NT2/D1 (cell line): ENCODE results near the gene NT5DC3.

Source experiments
- DNase-seq: peaks from one replicate; pipeline ENCODE4 v3.0.0-alpha.2; 2011; ENCODE audit warnings: low read depth, low spot score
- H3K27me3 ChIP-seq: 2 replicates; pipeline ENCODE4 v1.6.0; 2011; ENCODE audit warnings: mild to moderate bottlenecking; ENCODE audit not compliant: insufficient read length, insufficient read depth
- H3K36me3 ChIP-seq: 2 replicates; pipeline ENCODE4 v1.6.1; 2011; ENCODE audit warnings: mild to moderate bottlenecking, low read length, mixed read lengths; ENCODE audit not compliant: insufficient read depth, insufficient read length
- H3K4me1 ChIP-seq: 2 replicates; pipeline ENCODE4 v1.5.1; 2011; ENCODE audit not compliant: insufficient read depth, insufficient read length
- H3K4me3 ChIP-seq: 2 replicates; pipeline ENCODE4 v1.5.1; 2011; ENCODE audit warnings: low read depth; ENCODE audit not compliant: insufficient read length
- H3K9ac ChIP-seq: 2 replicates; pipeline ENCODE4 v1.6.0; 2011; ENCODE audit warnings: low read depth; ENCODE audit not compliant: insufficient read length
- H3K9me3 ChIP-seq: 2 replicates; pipeline ENCODE4 v1.5.1; 2011; ENCODE audit warnings: mild to moderate bottlenecking, low read length; ENCODE audit not compliant: insufficient read depth
- SUZ12 ChIP-seq: IDR thresholded peaks from 2 replicates; pipeline ENCODE4 v1.6.1; 2011; ENCODE audit not compliant: insufficient read length, insufficient read depth; ENCODE audit errors: extremely low read depth
- YY1 ChIP-seq: IDR thresholded peaks from 2 replicates; pipeline ENCODE4 v1.6.1; 2011; ENCODE audit not compliant: insufficient read length, insufficient read depth
- ZNF274 ChIP-seq: IDR thresholded peaks from 2 replicates; pipeline ENCODE4 v1.6.1; 2011; ENCODE audit warnings: mild to moderate bottlenecking, low read depth, low read length

Gene NT5DC3

GRCh38 chr12:103880299-103881142, 39.5 kb upstream of the NT5DC3 start:
- H3K4me1 ChIP-seq, result no peaks in the 10 kb centered on the region
- TF ChIP-seq ZNF274 (no peak), YY1 (no peak), SUZ12 (no peak)
- no peaks in the 10 kb centered on the region for H3K9me3 ChIP-seq
- no peak overlapping the region for H3K9ac ChIP-seq
- H3K27me3 ChIP-seq, result no peaks in the 10 kb centered on the region
- H3K4me3 ChIP-seq, result no peak overlapping the region
- H3K36me3 ChIP-seq, result no peaks in the 10 kb centered on the region
- DNase-seq, result no peak

- H3K9ac ChIP-seq, result no peak overlapping the region
- TF ChIP-seq ZNF274, result no peak
- TF ChIP-seq YY1, result no peak
- TF ChIP-seq SUZ12, result no peak
- H3K4me1 ChIP-seq, result no peaks in the 10 kb centered on the region
- no peaks in the 10 kb centered on the region for H3K36me3 ChIP-seq
- H3K9me3 ChIP-seq, result no peaks in the 10 kb centered on the region
- DNase-seq, result no peak
- H3K27me3 ChIP-seq, result no peaks in the 10 kb centered on the region
- H3K4me3 ChIP-seq, result no peak overlapping the region
Measured at GRCh38 chr12:103879878-103880277, 38.8 kb upstream of the NT5DC3 start.

DNA sequence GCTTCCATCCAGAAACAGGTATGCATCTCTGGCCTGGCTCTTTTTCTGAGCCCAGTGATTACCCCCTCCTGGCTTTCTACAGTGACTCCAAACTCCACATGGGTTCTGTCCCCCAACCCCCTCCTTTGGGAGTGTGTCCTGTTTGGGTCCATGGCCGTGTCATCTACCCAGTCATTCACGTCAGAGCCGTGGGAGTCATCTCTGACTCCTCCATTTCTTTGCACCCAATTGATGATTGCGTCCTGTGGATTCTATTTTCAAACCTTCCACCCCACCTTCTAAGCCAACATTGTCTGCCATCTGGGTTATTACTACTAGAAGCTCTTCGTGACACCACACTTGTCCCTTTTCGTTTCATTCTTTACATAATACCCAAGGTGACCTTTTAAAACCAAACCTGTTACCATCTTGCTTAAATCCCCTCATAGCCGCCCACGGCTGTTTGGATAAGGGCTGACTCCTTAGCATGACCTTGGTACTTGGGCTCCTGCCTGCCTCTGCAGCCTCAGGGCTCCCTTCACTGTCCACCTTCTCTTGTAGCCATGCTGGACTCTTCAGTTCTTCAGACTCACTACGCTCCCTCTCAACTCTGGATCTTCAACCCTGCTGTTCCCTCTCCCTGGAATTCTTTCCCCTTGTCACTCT, 38.1 kb upstream of the NT5DC3 start:
- no peaks in the 10 kb centered on the region for H3K27me3 ChIP-seq
- no peaks in the 10 kb centered on the region for H3K9me3 ChIP-seq
- no peaks in the 10 kb centered on the region for H3K4me1 ChIP-seq
- no peak overlapping the region for H3K9ac ChIP-seq
- DNase-seq, result no peak
- H3K36me3 ChIP-seq, result no peaks in the 10 kb centered on the region
- no peak for TF ChIP-seq ZNF274
- H3K4me3 ChIP-seq, result no peak overlapping the region

DNA sequence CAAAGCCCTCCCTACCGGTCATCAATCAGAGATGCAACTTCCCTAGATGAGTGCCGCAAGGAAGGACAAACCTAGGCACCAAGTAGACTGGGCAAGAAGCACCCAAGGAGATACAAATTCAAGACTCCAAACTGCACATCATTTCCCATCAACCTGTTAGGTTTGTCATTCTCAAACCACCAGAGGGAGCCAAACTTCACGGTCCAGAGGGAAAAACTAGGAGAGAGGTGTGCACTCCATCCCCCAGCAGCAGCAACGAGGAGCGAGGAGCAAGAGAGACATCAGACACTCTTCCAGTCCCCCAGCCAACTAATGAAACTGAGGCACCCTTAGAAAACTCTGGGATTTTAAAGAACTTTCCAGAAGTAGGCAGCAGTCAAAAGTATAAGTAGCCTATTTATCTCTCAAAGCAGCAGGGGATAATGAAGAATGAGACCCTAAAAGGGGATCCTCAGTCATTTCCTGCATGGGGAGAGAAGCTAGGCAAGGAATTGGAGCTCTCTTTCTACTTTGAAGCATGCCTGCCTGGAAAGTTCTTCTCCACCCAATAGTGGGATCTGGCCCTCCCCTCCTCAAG, 37.0 kb upstream of the NT5DC3 start:
- no peaks in the 10 kb centered on the region for H3K9me3 ChIP-seq
- TF ChIP-seq YY1 (no peak), SUZ12 (no peak), ZNF274 (no peak)
- no peaks in the 10 kb centered on the region for H3K36me3 ChIP-seq
- H3K4me1 ChIP-seq, result no peaks in the 10 kb centered on the region
- H3K9ac ChIP-seq, result no peak overlapping the region
- H3K27me3 ChIP-seq, result no peaks in the 10 kb centered on the region
- no peak overlapping the region for H3K4me3 ChIP-seq
- peak; percentile 60 for DNase-seq

DNA sequence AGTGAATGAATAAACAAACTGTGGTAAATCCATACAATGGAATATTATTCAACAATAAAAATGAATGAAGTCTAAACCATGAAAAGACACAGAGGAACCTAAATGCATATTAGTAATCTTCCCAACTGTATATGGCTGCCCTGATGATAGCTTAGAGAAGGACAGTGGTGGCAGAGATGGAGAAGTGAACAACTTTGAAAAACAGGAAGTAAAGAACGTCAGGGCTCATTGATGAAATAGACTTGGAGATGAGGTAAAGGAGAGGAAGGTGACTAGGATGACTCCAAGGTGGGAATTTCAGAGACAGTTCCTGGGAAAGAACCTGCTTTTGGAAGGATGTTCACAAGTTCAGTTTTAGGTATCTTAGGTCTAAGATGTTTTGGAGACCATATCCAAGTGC, 36.3 kb upstream of the NT5DC3 start:
- TF ChIP-seq ZNF274 (no peak), SUZ12 (no peak), YY1 (no peak)
- Histone ChIP-seq H3K27me3 (no peaks in the 10 kb centered on the region), H3K4me3 (no peak overlapping the region), H3K36me3 (no peaks in the 10 kb centered on the region), H3K9ac (no peak overlapping the region), H3K9me3 (no peaks in the 10 kb centered on the region), H3K4me1 (no peaks in the 10 kb centered on the region)
- DNase-seq, result no peak

GRCh38 chr12:103875666-103876065, 34.6 kb upstream of the NT5DC3 start:
- TF ChIP-seq ZNF274 (no peak), SUZ12 (no peak), YY1 (no peak)
- Histone ChIP-seq H3K9me3 (no peaks in the 10 kb centered on the region), H3K4me1 (no peaks in the 10 kb centered on the region), H3K36me3 (no peaks in the 10 kb centered on the region), H3K27me3 (no peaks in the 10 kb centered on the region), H3K4me3 (no peak overlapping the region), H3K9ac (no peak overlapping the region)
- DNase-seq, result no peak

- TF ChIP-seq ZNF274 (no peak), SUZ12 (no peak), YY1 (no peak)
- no peaks in the 10 kb centered on the region for H3K4me1 ChIP-seq
- no peaks in the 10 kb centered on the region for H3K9me3 ChIP-seq
- no peak overlapping the region for H3K4me3 ChIP-seq
- DNase-seq, result no peak
- H3K36me3 ChIP-seq, result no peaks in the 10 kb centered on the region
- H3K9ac ChIP-seq, result no peak overlapping the region
- no peaks in the 10 kb centered on the region for H3K27me3 ChIP-seq
Measured at GRCh38 chr12:103868215-103868614, 27.2 kb upstream of the NT5DC3 start.
